ENCODE results near the gene RDH11. TPM values are rescaled to one million over a fixed set of nuclear protein-coding genes. Genes with fewer than 3 reads are reported as not detected.
A peak's percentile ranks its signal among the peaks of the same experiment; 100 is the strongest.

Gene RDH11
- total RNA-seq, 6 donors from 2014 or later = 42.8 to 61.1 (median 49.4) TPM

- ATAC-seq (ENCODE audit: low FRiP score in 2 of 2) (no peak), DNase-seq (no peak)
- Histone ChIP-seq H3K27me3 (no peaks in the 10 kb centered on the region), H3K9me3 (no peaks in the 10 kb centered on the region), H3K4me3 (no peak overlapping the region), H3K36me3 (no peaks in the 10 kb centered on the region), H3K27ac (no peak overlapping the region), H3K4me1 (peaks cover 5 to 15% (median 9%) of the 10 kb centered on the region in 4 donors)
- TF ChIP-seq EP300 (IDR thresholded peaks at IDR 0.05) = no peak
- TF ChIP-seq POLR2A (IDR thresholded peaks at IDR 0.05) = no peak
- TF ChIP-seq CTCF (IDR thresholded peaks at IDR 0.05) = no peak
- no peak for TF ChIP-seq POLR2AphosphoS5 (IDR thresholded peaks at IDR 0.05)
- 63 to 73% methylated on average over 1 of the region's 1 CpG for WGBS, 2 donors
Observed at GRCh38 chr14:67698179-67698578, 2.6 kb upstream of the RDH11 start.

- no peak overlapping the region for H3K27ac ChIP-seq
- WGBS, 2 donors = 69 to 79% methylated on average over 4 of the region's 4 CpGs
- H3K4me1 ChIP-seq = peaks cover 5 to 18% (median 9%) of the 10 kb centered on the region in 4 donors
- no peak for ATAC-seq (ENCODE audit: low FRiP score in 2 of 2)
- H3K9me3 ChIP-seq = no peaks in the 10 kb centered on the region
- peaks cover 0 to 7% (median 3%) of the 10 kb centered on the region in 4 donors for H3K36me3 ChIP-seq
- H3K27me3 ChIP-seq = no peaks in the 10 kb centered on the region
- TF ChIP-seq POLR2AphosphoS5 (IDR thresholded peaks at IDR 0.05) = no peak
- no peak for TF ChIP-seq EP300 (IDR thresholded peaks at IDR 0.05)
- TF ChIP-seq POLR2A (IDR thresholded peaks at IDR 0.05) = no peak
- TF ChIP-seq CTCF (IDR thresholded peaks at IDR 0.05) = no peak
- DNase-seq = no peak
- H3K4me3 ChIP-seq = no peak overlapping the region
Observed at GRCh38 chr14:67697006-67697405, 1.4 kb upstream of the RDH11 start.

- Histone ChIP-seq H3K4me3 (peak overlapping the region; percentile 70 to 93 (median 79)), H3K4me1 (peaks cover 5 to 18% (median 9%) of the 10 kb centered on the region in 4 donors), H3K27me3 (no peaks in the 10 kb centered on the region), H3K9me3 (no peaks in the 10 kb centered on the region), H3K36me3 (peaks cover 13 to 28% (median 21%) of the 10 kb centered on the region in 4 donors), H3K27ac (peak overlapping the region; percentile 76 to 91 (median 79))
- peak in 1 of 2 donors; percentile 92 for DNase-seq
- peak; percentile 80 to 87 for ATAC-seq (ENCODE audit: low FRiP score in 2 of 2)
- TF ChIP-seq POLR2A (IDR thresholded peaks at IDR 0.05) = peak in 1 of 4 donors; percentile 33
- no peak for TF ChIP-seq EP300 (IDR thresholded peaks at IDR 0.05)
- TF ChIP-seq POLR2AphosphoS5 (IDR thresholded peaks at IDR 0.05) = peak in 1 of 2 donors; percentile 63
- 2% methylated on average over 21 of the region's 21 CpGs for WGBS, 2 donors
Observed at GRCh38 chr14:67694791-67695393, 672 bp downstream of the RDH11 start.

- TF ChIP-seq EP300 (IDR thresholded peaks at IDR 0.05) (no peak), CTCF (IDR thresholded peaks at IDR 0.05) (no peak), POLR2A (IDR thresholded peaks at IDR 0.05) (no peak), POLR2AphosphoS5 (IDR thresholded peaks at IDR 0.05) (no peak)
- Histone ChIP-seq H3K4me3 (no peak overlapping the region), H3K4me1 (peaks cover 5 to 18% (median 9%) of the 10 kb centered on the region in 4 donors), H3K36me3 (peaks cover 24 to 76% (median 49%) of the 10 kb centered on the region in 4 donors), H3K27me3 (no peaks in the 10 kb centered on the region), H3K9me3 (no peaks in the 10 kb centered on the region), H3K27ac (no peak overlapping the region)
- WGBS, 2 donors = 96 to 98% methylated on average over 4 of the region's 4 CpGs
- no peak for ATAC-seq (ENCODE audit: low FRiP score in 2 of 2)
- DNase-seq = no peak
Observed at GRCh38 chr14:67690011-67690410, 5.6 kb downstream of the RDH11 start.

- TF ChIP-seq CTCF (IDR thresholded peaks at IDR 0.05) (no peak), EP300 (IDR thresholded peaks at IDR 0.05) (no peak), POLR2AphosphoS5 (IDR thresholded peaks at IDR 0.05) (no peak), POLR2A (IDR thresholded peaks at IDR 0.05) (no peak)
- Histone ChIP-seq H3K27ac (no peak overlapping the region), H3K4me1 (peaks cover 0 to 7% (median 1%) of the 10 kb centered on the region in 4 donors), H3K9me3 (no peaks in the 10 kb centered on the region), H3K4me3 (no peak overlapping the region), H3K27me3 (no peaks in the 10 kb centered on the region), H3K36me3 (peaks cover 4 to 68% (median 27%) of the 10 kb centered on the region in 4 donors)
- DNase-seq = no peak
- no peak for ATAC-seq (ENCODE audit: low FRiP score in 2 of 2)
Observed at GRCh38 chr14:67683842-67684241, 11.7 kb downstream of the RDH11 start.

All from upper lobe of left lung (tissue), 6 donors.